Omental fat pad (tissue), 4 donors: ENCODE measurements around the gene SND1. TPM values are rescaled to one million over a fixed set of nuclear protein-coding genes. Genes with fewer than 3 reads are reported as not detected.

Source experiments
- ATAC-seq: fragments of 150-250 bp; one replicate; pipeline ENCODE4 v1.9.1; 2016; ENCODE audit warnings: mild to moderate bottlenecking, moderate library complexity; ENCODE audit not compliant: low FRiP score
- DNase-seq: peaks from one replicate; pipeline ENCODE4 v3.0.0-alpha.2; 2019; ENCODE audit warnings: low spot score
- CTCF ChIP-seq, 3 donors: fragments of 450-650 bp; IDR thresholded peaks; one replicate each; pipeline ENCODE4 v1.5.1; 2016 to 2017; ENCODE audit warnings: antibody characterized with exemption in 3 of 3, mild to moderate bottlenecking in 3 of 3, moderate library complexity in 2 of 3
- total RNA-seq, 4 donors: library from RNA; depleted of rRNA; stranded (reverse); fragments of >200 nt; gene quantifications; one replicate each; pipeline ENCODE4 v1.1.0, GENCODE V29; 2016

The SND1 gene
- total RNA-seq, 4 donors from 2014 or later, result 90.8 to 140 (median 125) TPM

- ATAC-seq (peak; percentile 59), DNase-seq (no peak)
- TF ChIP-seq CTCF (IDR thresholded peaks at IDR 0.05), result no peak
These were observed 343.3 kb downstream of the SND1 start for GRCh38 chr7:127995156-127995880.

DNA sequence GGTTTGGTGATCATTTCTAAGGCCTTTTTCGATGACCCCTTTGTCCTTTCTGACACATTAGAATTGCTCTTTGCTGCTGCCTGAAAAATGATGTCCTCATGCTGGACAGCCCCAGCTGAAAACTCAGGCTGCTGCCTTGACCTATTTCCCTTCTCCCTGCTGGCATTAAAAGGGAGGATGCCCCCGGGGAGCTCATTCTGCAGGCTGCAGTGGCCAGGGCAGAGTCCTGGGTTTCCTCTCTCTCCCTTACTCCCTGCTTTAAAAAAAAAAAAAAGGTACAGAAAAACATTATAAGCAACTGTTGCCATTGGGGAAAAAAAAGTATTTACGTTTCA, 343.9 kb downstream of the SND1 start:
- TF ChIP-seq CTCF (IDR thresholded peaks at IDR 0.05), result no peak
- ATAC-seq (peak; percentile 27), DNase-seq (no peak)

DNA sequence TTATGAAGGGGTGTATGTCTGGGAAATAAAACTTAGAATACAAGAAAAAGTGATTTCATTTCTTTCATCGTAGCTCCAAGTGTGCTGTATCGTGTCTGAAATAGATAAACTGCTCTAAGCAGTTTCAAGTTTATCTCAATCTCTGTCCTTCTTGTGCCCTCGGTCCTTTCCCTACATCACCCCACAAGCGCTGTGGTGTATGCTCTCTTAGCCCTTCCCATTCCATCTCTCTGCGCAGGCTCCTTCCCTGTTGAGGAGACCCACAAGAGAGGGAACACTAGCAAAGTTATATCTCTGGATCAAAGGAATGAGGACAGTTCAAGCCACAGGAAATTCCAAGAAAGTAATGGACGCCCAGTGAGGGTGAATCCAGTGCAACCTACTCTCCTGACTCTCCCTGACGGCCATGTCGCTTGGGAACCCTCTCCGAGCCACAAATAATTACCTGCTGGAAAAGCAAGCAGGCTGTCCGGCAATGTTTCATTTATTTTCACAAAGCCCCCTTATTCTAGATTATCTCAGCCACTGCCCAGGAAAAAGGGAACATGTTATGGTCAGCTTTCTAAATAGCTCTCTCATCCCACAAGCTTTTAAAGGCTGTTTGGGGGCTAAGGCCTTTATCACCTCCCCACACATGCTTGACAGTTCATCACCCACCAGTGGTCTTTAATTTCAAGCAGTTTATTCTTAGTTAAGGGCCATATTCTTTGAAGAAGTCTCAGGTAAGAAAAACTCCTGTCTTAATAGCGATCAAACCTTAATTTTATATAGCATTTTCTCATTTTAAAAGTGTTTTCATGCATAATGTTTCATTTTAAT, 344.5 kb downstream of the SND1 start:
- DNase-seq (no peak), ATAC-seq (no peak)
- TF ChIP-seq CTCF (IDR thresholded peaks at IDR 0.05), result no peak

- DNase-seq (no peak), ATAC-seq (no peak)
- no peak for TF ChIP-seq CTCF (IDR thresholded peaks at IDR 0.05)
These were observed 345.4 kb downstream of the SND1 start for GRCh38 chr7:127997226-127997922.

- no peak for DNase-seq
- ATAC-seq, result no peak
- no peak for TF ChIP-seq CTCF (IDR thresholded peaks at IDR 0.05)
These were observed 346.7 kb downstream of the SND1 start for GRCh38 chr7:127998671-127999070.

- DNase-seq, result no peak
- ATAC-seq, result no peak
- TF ChIP-seq CTCF (IDR thresholded peaks at IDR 0.05), result no peak
These were observed 348.1 kb downstream of the SND1 start for GRCh38 chr7:128000048-128000447.
